Measurements from ENCODE around the gene C11orf24. TPM values are rescaled to one million over a fixed set of nuclear protein-coding genes. Genes with fewer than 3 reads are reported as not detected.

Gene C11orf24
- total RNA-seq, 6 experiments from 2014 or later, result 39.4 to 70.9 (median 62.4) TPM

- no peaks in the 10 kb centered on the region for H3K9me3 ChIP-seq
- H3K4me3 ChIP-seq, result peak overlapping the region; percentile 16 to 45 (median 38)
- 4% methylated on average over 27 of the region's 40 CpGs for WGBS (ENCODE audit: insufficient coverage, low coverage, low lambda C conversion rate, missing lambda C conversion rate)
- peak; percentile 84 to 92 (median 88) for ATAC-seq
- TF ChIP-seq POLR2A (IDR thresholded peaks at IDR 0.05) (peak; percentile 64), CTCF (IDR thresholded peaks at IDR 0.05) (peak; percentile 96 to 99 (median 98))
- H3K27ac ChIP-seq, result peak overlapping the region; percentile 87 to 98 (median 97)
- no peaks in the 10 kb centered on the region for H3K36me3 ChIP-seq
- intact Hi-C loops (cut with DNase I), result loop anchor here (5.0 to 10.0 kb wide), 2 partner anchors 41 to 83 kb away; partner anchors contain the start of gene KMT5B (in 1 of the 2)
- H3K27me3 ChIP-seq, result no peaks in the 10 kb centered on the region
- DNase-seq, result peak; percentile 89 to 96 (median 94)
- peaks cover 3 to 34% (median 10%) of the 10 kb centered on the region in 4 donors for H3K4me1 ChIP-seq
These were observed 26.3 kb upstream of the C11orf24 start for GRCh38 chr11:68297812-68298658.

GRCh38 chr11:68297494-68297811 lies 25.7 kb upstream of the C11orf24 start:
- H3K4me1 ChIP-seq, result peaks cover 0 to 29% (median 10%) of the 10 kb centered on the region in 4 donors
- no peak for TF ChIP-seq CTCF (IDR thresholded peaks at IDR 0.05)
- TF ChIP-seq POLR2A (IDR thresholded peaks at IDR 0.05), result no peak
- DNase-seq, result no peak
- no peaks in the 10 kb centered on the region for H3K36me3 ChIP-seq
- WGBS (ENCODE audit: insufficient coverage, low coverage, low lambda C conversion rate, missing lambda C conversion rate), result 29% methylated on average over 10 of the region's 10 CpGs
- H3K27me3 ChIP-seq, result no peaks in the 10 kb centered on the region
- H3K27ac ChIP-seq, result peak overlapping the region; percentile 87 to 98 (median 97)
- no peaks in the 10 kb centered on the region for H3K9me3 ChIP-seq
- intact Hi-C loops (cut with DNase I), result loop anchor here (5.0 to 10.0 kb wide), 2 partner anchors 40 to 83 kb away; partner anchors contain the start of gene KMT5B (in 1 of the 2)
- no peak for ATAC-seq
- peak overlapping the region in 2 of 3 donors; percentile 38 to 45 for H3K4me3 ChIP-seq

- DNase-seq (no peak), ATAC-seq (peak in 1 of 4 donors; percentile 0)
- no peak for TF ChIP-seq CTCF (IDR thresholded peaks at IDR 0.05)
- TF ChIP-seq POLR2A (IDR thresholded peaks at IDR 0.05), result no peak
- H3K4me1 ChIP-seq, result peaks cover 0 to 26% (median 10%) of the 10 kb centered on the region in 4 donors
- no peaks in the 10 kb centered on the region for H3K9me3 ChIP-seq
- H3K27me3 ChIP-seq, result no peaks in the 10 kb centered on the region
- peak overlapping the region; percentile 87 to 98 (median 97) for H3K27ac ChIP-seq
- intact Hi-C loops (cut with DNase I), result loop anchor here (5.0 to 10.0 kb wide), 2 partner anchors 40 to 82 kb away; partner anchors contain the start of gene KMT5B (in 1 of the 2)
- 73% methylated on average over 2 of the region's 6 CpGs for WGBS (ENCODE audit: insufficient coverage, low coverage, low lambda C conversion rate, missing lambda C conversion rate)
- no peak overlapping the region for H3K4me3 ChIP-seq
- no peaks in the 10 kb centered on the region for H3K36me3 ChIP-seq
These were observed 25.2 kb upstream of the C11orf24 start for GRCh38 chr11:68297052-68297378.

- Histone ChIP-seq H3K9me3 (no peaks in the 10 kb centered on the region), H3K27me3 (no peaks in the 10 kb centered on the region), H3K36me3 (no peaks in the 10 kb centered on the region), H3K4me3 (no peak overlapping the region), H3K27ac (peak overlapping the region in 1 of 3 donors; percentile 98), H3K4me1 (peaks cover 0 to 26% (median 10%) of the 10 kb centered on the region in 4 donors)
- intact Hi-C loops (cut with DNase I), result loop anchor here (5.0 to 10.0 kb wide), 2 partner anchors 39 to 82 kb away; partner anchors contain the start of gene KMT5B (in 1 of the 2)
- TF ChIP-seq CTCF (IDR thresholded peaks at IDR 0.05) (no peak), POLR2A (IDR thresholded peaks at IDR 0.05) (no peak)
- ATAC-seq (peak in 3 of 4 donors; percentile 2 to 21 (median 10)), DNase-seq (peak in 2 of 3 donors; percentile 46 to 52)
- WGBS (ENCODE audit: insufficient coverage, low coverage, low lambda C conversion rate, missing lambda C conversion rate), result 53% methylated on average over 5 of the region's 15 CpGs
These were observed 24.7 kb upstream of the C11orf24 start for GRCh38 chr11:68296344-68297051.

Measured in right lobe of liver (tissue), 6 donors.